ENCODE results near the gene JPT1. TPM values are rescaled to one million over a fixed set of nuclear protein-coding genes. Genes with fewer than 3 reads are reported as not detected.

Gene JPT1
- total RNA-seq, 1 experiment from 2014 or later = 342 TPM

GRCh38 chr17:75153780-75154194 is 525 bp downstream of the JPT1 start:
- TF ChIP-seq CTCF (IDR thresholded peaks at IDR 0.05; ENCODE audit: unreplicated experiment) = no peak
- peak overlapping the region; percentile 78 for H3K27ac Mint-ChIP-seq (ENCODE audit: low read depth, unreplicated experiment)
- DNase-seq (ENCODE audit: unreplicated experiment) = no peak
- BruUV-seq (replicated peaks) = no TSS peak
- H3K9me3 Mint-ChIP-seq (ENCODE audit: unreplicated experiment) = no peaks in the 10 kb centered on the region
- H3K4me3 Mint-ChIP-seq (ENCODE audit: unreplicated experiment) = peak overlapping the region; percentile 92
- intact Hi-C loops (cut with micrococcal nuclease) = loop anchor here (1.0 kb wide), 1 partner anchor 84 kb away; no protein-coding TSS in a partner anchor
- ChIA-PET CTCF (interaction anchor here (1.2 kb wide), 1 partner anchor 17 kb away, joined by 3 read pairs; no protein-coding TSS in a partner anchor), POLR2A (interaction anchor here (0.6 to 4.3 kb wide), 18 partner anchors 12 to 108 kb away, joined by 3 to 37 read pairs (median 8); partner anchors contain the start of genes ARMC7, ATP5PD, GGA3 and KCTD2)
- peaks cover 17% of the 10 kb centered on the region for H3K36me3 Mint-ChIP-seq (ENCODE audit: insufficient read depth, unreplicated experiment)
- peaks cover 7% of the 10 kb centered on the region for H3K4me1 Mint-ChIP-seq (ENCODE audit: insufficient read depth, unreplicated experiment)
- no peaks in the 10 kb centered on the region for H3K27me3 Mint-ChIP-seq (ENCODE audit: insufficient read depth, unreplicated experiment)

- DNase-seq (ENCODE audit: unreplicated experiment) = peak; percentile 71
- Mint-ChIP-seq H3K27me3 (ENCODE audit: insufficient read depth, unreplicated experiment) (no peaks in the 10 kb centered on the region), H3K36me3 (ENCODE audit: insufficient read depth, unreplicated experiment) (peaks cover 23% of the 10 kb centered on the region), H3K4me1 (ENCODE audit: insufficient read depth, unreplicated experiment) (peaks cover 7% of the 10 kb centered on the region), H3K9me3 (ENCODE audit: unreplicated experiment) (no peaks in the 10 kb centered on the region), H3K4me3 (ENCODE audit: unreplicated experiment) (peak overlapping the region; percentile 92), H3K27ac (ENCODE audit: low read depth, unreplicated experiment) (peak overlapping the region; percentile 78)
- intact Hi-C loops (cut with micrococcal nuclease) = loop anchor here (1.0 kb wide), 1 partner anchor 84 kb away; no protein-coding TSS in a partner anchor
- BruUV-seq (replicated peaks) = TSS peak; percentile 48
- ChIA-PET CTCF (interaction anchor here (0.5 to 1.0 kb wide), 3 partner anchors 16 to 31 kb away, joined by 3 to 4 read pairs (median 3); partner anchors contain the start of gene NT5C), POLR2A (interaction anchor here (0.6 to 1.0 kb wide), 4 partner anchors 28 to 66 kb away, joined by 3 to 8 read pairs (median 4); partner anchors contain the start of gene SLC16A5)
- TF ChIP-seq CTCF (IDR thresholded peaks at IDR 0.05; ENCODE audit: unreplicated experiment) = no peak
These were observed 1.2 kb downstream of the JPT1 start for GRCh38 chr17:75152922-75153779.

GRCh38 chr17:75152523-75152921 is 1.8 kb downstream of the JPT1 start:
- no TSS peak for BruUV-seq (replicated peaks)
- Mint-ChIP-seq H3K27me3 (ENCODE audit: insufficient read depth, unreplicated experiment) (no peaks in the 10 kb centered on the region), H3K4me1 (ENCODE audit: insufficient read depth, unreplicated experiment) (peaks cover 7% of the 10 kb centered on the region), H3K36me3 (ENCODE audit: insufficient read depth, unreplicated experiment) (peaks cover 29% of the 10 kb centered on the region), H3K4me3 (ENCODE audit: unreplicated experiment) (peak overlapping the region; percentile 92), H3K9me3 (ENCODE audit: unreplicated experiment) (no peaks in the 10 kb centered on the region), H3K27ac (ENCODE audit: low read depth, unreplicated experiment) (peak overlapping the region; percentile 78)
- ChIA-PET CTCF (interaction anchor here (0.5 to 1.0 kb wide), 2 partner anchors 17 to 21 kb away, joined by 3 to 4 read pairs; partner anchors contain the start of gene NT5C), POLR2A (interaction anchor here (0.6 to 1.0 kb wide), 4 partner anchors 29 to 65 kb away, joined by 3 to 8 read pairs (median 4); partner anchors contain the start of gene SLC16A5)
- TF ChIP-seq CTCF (IDR thresholded peaks at IDR 0.05; ENCODE audit: unreplicated experiment) = no peak
- intact Hi-C loops (cut with micrococcal nuclease) = no loop called here
- no peak for DNase-seq (ENCODE audit: unreplicated experiment)

- POLR2A ChIA-PET = interaction anchor here (4.4 kb wide), 1 partner anchor 20 kb away, joined by 22 read pairs; the partner anchor contains the start of gene NT5C
- Mint-ChIP-seq H3K36me3 (ENCODE audit: insufficient read depth, unreplicated experiment) (peaks cover 35% of the 10 kb centered on the region), H3K4me1 (ENCODE audit: insufficient read depth, unreplicated experiment) (peaks cover 7% of the 10 kb centered on the region), H3K4me3 (ENCODE audit: unreplicated experiment) (peak overlapping the region; percentile 92), H3K27me3 (ENCODE audit: insufficient read depth, unreplicated experiment) (no peaks in the 10 kb centered on the region), H3K9me3 (ENCODE audit: unreplicated experiment) (no peaks in the 10 kb centered on the region), H3K27ac (ENCODE audit: low read depth, unreplicated experiment) (peak overlapping the region; percentile 78)
- CTCF ChIA-PET = no interaction called here
- intact Hi-C loops (cut with micrococcal nuclease) = no loop called here
- no peak for TF ChIP-seq CTCF (IDR thresholded peaks at IDR 0.05; ENCODE audit: unreplicated experiment)
- peak; percentile 47 for DNase-seq (ENCODE audit: unreplicated experiment)
- BruUV-seq (replicated peaks) = no TSS peak
These were observed 2.4 kb downstream of the JPT1 start for GRCh38 chr17:75151930-75152329.

Measured in MCF 10A (cell line).